Heart left ventricle (tissue), 13 donors: ENCODE measurements around the gene RECK.

Experiments used
- CTCF ChIP-seq, 12 donors: fragments of 200-600 bp; sonication (generic) in 4 of 12; IDR thresholded peaks; one replicate each; pipeline versions ENCODE4 v1.5.0 to v1.8.0; 2018 to 2022; ENCODE audit warnings: antibody characterized with exemption in 12 of 12, mild to moderate bottlenecking in 5 of 12
- POLR2A ChIP-seq, 2 donors: fragments of 450-650 bp; IDR thresholded peaks; one replicate each; pipeline ENCODE4 v1.6.1; 2017; ENCODE audit warnings: antibody characterized with exemption in 2 of 2, mild to moderate bottlenecking in 2 of 2, moderate library complexity in 2 of 2
- donor health status: ischemic (EF 13 %, LVEDD 7.1; RV severe dilation, severe dysfunction).
- donor health status: DM: no; HTN: yes; CAD: no.
- donor health status: DM: no; HTN: no; CAD: no.
- donor health status: ischemic (EF 25% LVEDD 6.9; RV normal size, moderate dysfunction).
- donor health status: ischemic (EF 25% LVEDD 5.7; RV mildly dilated, moderate dysfunction).
- donor health status: ischemic (EF 35%, LVEDD 5.7; RV mildly dilated, moderate dysfunction).
- donor health status: nonischemic (EF 11% LVEDD 7.7; RV severe dilation, severe dysfunction).
- donor health status: DM: yes; HTN: yes; CAD: no.
- donor health status: PGD.
- donor health status: ischemic (EF 29% LVEDD 5.4; RV normal size, mild dysfunction).
- donor health status: nonischemic (EF 23%, LVEDD 6.1; RV moderate dilation, normal function).

DNA sequence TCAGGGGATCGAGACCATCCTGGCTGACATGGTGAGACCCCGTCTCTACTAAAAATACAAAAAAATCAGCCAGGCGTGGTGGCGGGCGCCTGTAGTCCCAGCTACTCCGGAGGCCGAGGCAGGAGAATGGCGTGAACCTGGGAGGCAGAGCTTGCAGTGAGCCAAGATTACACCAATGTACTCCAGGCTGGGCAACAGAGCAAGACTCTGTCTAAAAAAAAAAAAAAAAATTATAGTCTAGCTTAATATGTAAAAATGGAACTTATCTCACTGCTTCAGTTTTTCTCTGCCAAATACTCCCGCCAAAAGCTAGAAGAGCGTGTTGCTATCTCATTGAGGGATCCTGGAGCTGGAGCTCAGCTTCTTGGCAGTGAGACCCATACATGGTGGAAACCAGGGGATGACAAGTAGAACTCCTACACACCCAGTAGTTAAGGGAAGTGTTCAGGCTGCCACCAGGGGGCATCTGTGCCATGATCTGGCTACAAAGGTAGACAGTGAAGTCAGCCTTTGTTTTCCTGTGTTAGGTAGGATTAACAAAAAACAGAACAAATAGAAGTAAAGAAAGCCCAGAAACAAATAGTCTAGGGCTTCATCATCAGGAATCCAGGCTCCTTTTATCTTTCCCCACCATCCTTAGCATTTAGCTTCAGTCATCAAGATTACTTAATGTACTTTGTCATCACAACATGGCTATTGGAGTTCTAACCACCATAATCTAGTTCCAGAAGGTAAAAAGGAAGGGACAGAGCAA, 66.2 kb downstream of the RECK start:
- TF ChIP-seq CTCF (IDR thresholded peaks at IDR 0.05): peak; percentile 62 to 88 (median 78)
- no peak for TF ChIP-seq POLR2A (IDR thresholded peaks at IDR 0.05)
